ENCODE results near the gene FGD5. TPM values are rescaled to one million over a fixed set of nuclear protein-coding genes. Genes with fewer than 3 reads are reported as not detected.

The FGD5 gene
- total RNA-seq, 3 donors from 2014 or later = 0.13 to 0.25 TPM; not detected in 1

DNA sequence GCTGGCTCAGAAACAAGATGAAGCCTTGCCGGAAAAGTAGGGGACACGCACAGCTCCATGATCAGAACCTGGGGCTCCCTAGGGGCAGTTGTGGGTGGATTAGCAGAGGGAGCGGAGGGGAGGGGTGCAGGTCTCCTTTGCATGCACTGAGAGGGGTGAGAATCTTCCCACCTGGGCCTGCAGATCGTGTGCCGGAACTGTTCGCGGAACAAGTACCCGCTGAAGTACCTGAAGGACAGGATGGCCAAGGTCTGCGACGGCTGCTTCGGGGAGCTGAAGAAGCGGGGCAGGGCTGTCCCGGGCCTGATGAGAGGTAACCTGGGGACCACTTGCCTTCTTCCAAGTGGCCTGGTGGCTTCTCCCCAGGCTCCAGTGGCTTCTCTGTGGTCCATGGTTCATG is 104.1 kb downstream of the FGD5 start:
- Mint-ChIP-seq H3K9me3 (no peaks in the 10 kb centered on the region), H3K4me3 (no peak overlapping the region), H3K36me3 (ENCODE audit: insufficient read depth) (no peaks in the 10 kb centered on the region), H3K27me3 (ENCODE audit: low read depth) (no peaks in the 10 kb centered on the region), H3K4me1 (ENCODE audit: low read depth) (no peaks in the 10 kb centered on the region)
- no peak for ATAC-seq
- no peak for DNase-seq

DNA sequence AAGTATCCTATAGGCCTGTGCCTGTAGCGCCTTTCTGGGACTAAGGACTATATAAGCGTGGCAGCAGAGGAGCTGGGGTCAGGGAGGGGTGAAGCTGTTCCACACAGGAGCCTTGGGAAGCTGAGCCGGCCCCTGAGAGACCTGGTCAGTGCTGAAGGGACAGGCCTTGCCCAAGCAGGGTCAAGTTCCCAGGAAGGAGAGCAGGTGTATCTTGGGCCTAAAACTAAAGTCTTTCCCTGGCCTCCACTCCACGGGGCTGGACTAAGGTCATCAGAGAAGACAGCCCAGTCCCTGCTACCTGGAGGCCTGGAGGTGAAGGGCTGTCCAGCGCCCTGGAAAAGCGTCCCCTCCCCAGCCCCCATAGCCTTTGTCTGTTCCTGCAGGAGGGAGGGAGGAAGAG is 104.7 kb downstream of the FGD5 start:
- no peak for DNase-seq
- H3K27me3 Mint-ChIP-seq (ENCODE audit: low read depth) = no peaks in the 10 kb centered on the region
- H3K9me3 Mint-ChIP-seq = no peaks in the 10 kb centered on the region
- H3K4me1 Mint-ChIP-seq (ENCODE audit: low read depth) = no peaks in the 10 kb centered on the region
- H3K36me3 Mint-ChIP-seq (ENCODE audit: insufficient read depth) = no peaks in the 10 kb centered on the region
- H3K4me3 Mint-ChIP-seq = no peak overlapping the region
- ATAC-seq = no peak

DNA sequence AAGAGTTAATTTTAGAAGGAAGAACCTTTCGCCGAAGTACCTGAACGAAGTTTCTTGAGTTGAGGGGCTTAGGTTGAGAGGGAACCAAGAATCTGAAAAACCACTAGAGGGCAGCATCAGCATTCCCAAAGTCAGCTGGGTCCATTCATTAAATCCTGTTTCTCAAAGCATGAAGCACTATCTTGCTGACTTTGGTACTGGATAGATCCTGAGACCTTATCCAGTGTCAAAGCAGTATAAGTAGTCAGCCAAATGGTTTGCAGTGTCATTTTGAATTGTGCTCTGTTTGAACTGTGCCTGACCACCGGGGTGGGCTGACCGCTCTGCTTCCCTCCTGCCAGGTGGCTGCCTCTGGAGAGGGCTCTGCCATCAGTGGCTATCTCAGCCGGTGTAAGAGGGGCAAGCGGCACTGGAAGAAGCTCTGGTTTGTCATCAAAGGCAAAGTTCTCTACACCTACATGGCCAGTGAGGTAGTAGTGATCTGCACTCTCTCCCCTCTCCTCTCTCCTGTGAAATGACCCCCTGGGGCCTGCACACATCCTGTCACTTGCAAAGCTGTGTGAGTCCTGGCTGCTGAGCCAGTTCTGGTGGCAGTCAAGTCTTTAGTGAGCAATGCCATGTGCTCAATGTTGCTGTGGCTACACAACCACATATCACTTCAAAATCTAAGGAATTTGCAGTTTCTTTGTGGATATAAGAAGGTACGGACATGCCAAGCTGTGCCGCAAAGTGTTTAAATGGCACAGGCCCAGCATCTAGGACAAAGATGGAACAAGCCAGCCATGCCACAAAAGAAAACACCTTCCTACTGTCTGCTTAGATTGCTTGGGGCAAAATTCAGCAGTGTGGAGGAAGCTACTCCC is 107.2 kb downstream of the FGD5 start:
- H3K4me3 Mint-ChIP-seq = no peak overlapping the region
- no peaks in the 10 kb centered on the region for H3K4me1 Mint-ChIP-seq (ENCODE audit: low read depth)
- no peaks in the 10 kb centered on the region for H3K9me3 Mint-ChIP-seq
- H3K27me3 Mint-ChIP-seq (ENCODE audit: low read depth) = no peaks in the 10 kb centered on the region
- no peaks in the 10 kb centered on the region for H3K36me3 Mint-ChIP-seq (ENCODE audit: insufficient read depth)
- DNase-seq (no peak), ATAC-seq (no peak)

DNA sequence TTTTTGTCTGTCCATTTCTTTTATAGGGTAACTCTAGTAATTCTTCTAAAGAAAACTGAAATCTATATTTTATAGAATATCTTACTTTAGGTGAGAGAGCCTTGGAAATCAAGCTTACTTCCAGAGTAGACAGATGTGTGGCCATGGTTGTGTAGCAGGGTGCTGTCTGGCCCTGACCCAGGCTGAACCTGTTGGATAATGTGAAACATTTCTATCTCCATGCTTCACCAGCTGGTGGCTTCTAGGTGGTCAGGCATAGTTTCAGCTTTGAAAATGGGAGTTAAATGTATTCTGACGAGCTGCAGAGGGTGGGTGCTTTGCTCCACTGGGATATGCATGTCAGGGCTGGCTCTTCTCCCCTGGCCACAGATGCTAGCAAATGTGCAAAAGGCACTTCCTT is 107.8 kb downstream of the FGD5 start:
- ATAC-seq (no peak), DNase-seq (no peak)
- Mint-ChIP-seq H3K4me1 (ENCODE audit: low read depth) (no peaks in the 10 kb centered on the region), H3K36me3 (ENCODE audit: insufficient read depth) (no peaks in the 10 kb centered on the region), H3K27me3 (ENCODE audit: low read depth) (no peaks in the 10 kb centered on the region), H3K9me3 (no peaks in the 10 kb centered on the region), H3K4me3 (no peak overlapping the region)

DNA sequence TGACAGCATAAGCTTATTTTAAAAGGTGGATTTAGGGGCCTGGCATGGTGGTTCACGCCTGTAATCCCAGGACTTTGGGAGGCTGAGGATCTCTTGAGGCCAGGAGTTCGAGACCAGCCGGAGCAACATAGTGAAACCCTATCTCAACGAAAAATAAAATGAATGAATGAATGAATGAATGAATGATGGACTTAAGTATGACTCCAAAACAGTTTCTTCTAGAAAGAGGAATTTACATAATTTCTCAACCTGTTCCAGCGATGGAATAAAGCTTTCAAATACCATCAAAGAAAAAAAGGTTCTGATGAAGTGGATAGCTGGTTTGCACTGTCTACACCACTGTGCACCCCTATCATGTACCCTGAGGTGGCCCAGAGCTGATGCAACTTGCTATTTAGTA is 108.5 kb downstream of the FGD5 start:
- H3K36me3 Mint-ChIP-seq (ENCODE audit: insufficient read depth) = no peaks in the 10 kb centered on the region
- H3K4me3 Mint-ChIP-seq = no peak overlapping the region
- H3K4me1 Mint-ChIP-seq (ENCODE audit: low read depth) = no peaks in the 10 kb centered on the region
- ATAC-seq (no peak), DNase-seq (no peak)
- H3K27me3 Mint-ChIP-seq (ENCODE audit: low read depth) = no peaks in the 10 kb centered on the region
- H3K9me3 Mint-ChIP-seq = no peaks in the 10 kb centered on the region

DNA sequence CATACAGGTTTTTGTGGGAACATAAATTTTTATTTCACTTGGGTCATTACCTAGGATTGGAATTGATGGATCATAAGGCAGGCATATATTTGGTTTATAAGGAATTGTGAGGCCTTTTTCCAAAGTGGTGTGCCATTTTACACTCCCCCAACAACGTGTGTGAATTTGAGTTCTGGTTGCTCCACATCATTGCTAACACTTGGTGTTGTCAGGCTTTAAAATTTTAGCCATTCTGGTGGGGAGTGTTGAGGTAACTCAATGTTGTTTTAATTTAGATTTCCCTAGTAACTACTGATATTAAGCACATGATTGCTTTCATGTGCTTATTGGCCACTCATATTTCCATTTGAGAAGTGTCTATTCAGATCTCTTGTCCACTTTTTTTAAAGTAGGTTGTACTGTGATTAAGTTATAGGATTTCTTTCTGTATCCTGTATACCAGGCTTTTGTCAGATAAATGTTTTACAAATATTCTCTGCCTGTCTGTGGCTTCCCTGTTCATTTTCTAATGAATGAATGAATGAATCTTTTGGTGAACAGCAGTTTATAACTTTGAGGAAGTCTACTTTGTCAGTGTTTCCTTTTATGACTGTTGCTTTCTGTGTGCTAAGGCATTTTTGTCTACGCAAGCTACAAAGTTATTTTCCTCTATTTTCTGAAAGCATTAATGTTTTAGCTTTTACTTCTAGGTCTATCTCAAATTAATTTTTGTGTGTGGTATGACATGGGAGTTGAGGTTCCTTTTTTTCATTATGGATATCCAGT is 110.7 kb downstream of the FGD5 start:
- Mint-ChIP-seq H3K27me3 (ENCODE audit: low read depth) (no peaks in the 10 kb centered on the region), H3K4me1 (ENCODE audit: low read depth) (no peaks in the 10 kb centered on the region), H3K36me3 (ENCODE audit: insufficient read depth) (no peaks in the 10 kb centered on the region), H3K4me3 (no peak overlapping the region), H3K9me3 (no peaks in the 10 kb centered on the region)
- ATAC-seq (no peak), DNase-seq (no peak)

DNA sequence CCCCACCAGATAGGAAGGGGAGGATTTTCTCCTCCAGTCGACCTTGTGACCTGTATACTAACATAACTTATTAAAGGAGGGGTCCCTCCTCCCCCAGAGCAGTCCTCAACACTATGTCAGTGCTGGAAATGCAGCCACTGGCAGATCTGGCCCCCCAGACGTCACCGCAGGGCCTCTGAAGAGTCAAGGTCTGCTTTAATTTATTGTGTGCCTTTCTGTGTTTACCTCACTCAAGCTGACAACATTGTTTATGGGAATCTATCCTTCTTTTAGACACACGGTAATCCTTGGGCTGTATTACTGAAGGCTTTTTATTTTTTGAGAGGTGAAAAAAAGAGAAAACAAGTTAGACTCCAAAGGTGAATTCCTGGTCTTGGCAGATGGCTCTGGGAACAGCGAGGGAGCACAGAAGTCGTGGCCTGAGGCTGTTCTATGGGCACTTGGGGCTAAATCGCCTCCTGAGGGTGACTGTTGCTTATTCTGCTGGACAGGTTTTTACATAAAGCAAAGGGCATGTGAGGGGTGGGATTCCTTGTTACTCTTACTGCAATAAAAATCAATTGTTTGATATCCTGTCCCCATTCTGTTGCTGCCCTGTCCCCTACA is 115.2 kb downstream of the FGD5 start:
- no peaks in the 10 kb centered on the region for H3K27me3 Mint-ChIP-seq (ENCODE audit: low read depth)
- ATAC-seq (no peak), DNase-seq (no peak)
- H3K36me3 Mint-ChIP-seq (ENCODE audit: insufficient read depth) = no peaks in the 10 kb centered on the region
- no peaks in the 10 kb centered on the region for H3K9me3 Mint-ChIP-seq
- H3K4me3 Mint-ChIP-seq = no peak overlapping the region
- H3K4me1 Mint-ChIP-seq (ENCODE audit: low read depth) = no peaks in the 10 kb centered on the region

DNA sequence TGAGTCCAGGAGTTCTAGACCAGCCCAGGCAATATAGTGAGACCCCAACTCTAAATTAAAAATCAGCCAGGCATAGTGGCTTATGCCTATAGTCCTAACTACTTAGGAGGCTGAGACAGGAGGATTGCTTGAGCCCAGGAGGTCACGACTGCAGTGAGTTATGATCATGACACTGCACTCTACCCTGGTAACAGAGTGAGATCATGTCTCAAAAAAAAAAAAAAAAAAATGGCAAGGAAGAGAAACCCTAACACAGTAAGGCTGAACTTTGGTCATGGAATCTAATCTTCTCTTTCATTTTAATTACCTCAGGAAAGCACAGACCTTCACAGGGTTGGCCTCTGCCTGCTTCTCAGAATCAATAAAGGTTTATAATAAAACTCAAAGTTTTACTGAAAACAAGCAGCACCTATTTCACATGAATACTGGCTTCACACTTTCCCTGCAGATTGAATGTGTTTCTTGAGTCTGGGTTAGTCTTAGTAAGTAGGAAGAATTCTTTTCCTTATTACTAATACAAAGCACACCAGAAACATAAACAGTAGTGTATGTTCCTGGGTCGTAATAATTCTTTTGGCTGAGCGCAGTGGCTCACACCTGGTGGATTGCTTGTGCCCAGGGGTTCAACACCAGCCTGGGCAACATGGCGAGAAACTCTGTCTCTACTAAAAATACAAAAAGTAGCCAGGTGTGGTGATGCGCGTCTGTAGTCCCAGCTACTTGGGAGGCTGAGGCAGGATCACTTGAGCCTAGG is 117.0 kb downstream of the FGD5 start:
- Mint-ChIP-seq H3K36me3 (ENCODE audit: insufficient read depth) (no peaks in the 10 kb centered on the region), H3K27me3 (ENCODE audit: low read depth) (no peaks in the 10 kb centered on the region), H3K4me3 (no peak overlapping the region), H3K4me1 (ENCODE audit: low read depth) (peaks cover 2% of the 10 kb centered on the region), H3K9me3 (no peaks in the 10 kb centered on the region)
- DNase-seq (no peak), ATAC-seq (no peak)

DNA sequence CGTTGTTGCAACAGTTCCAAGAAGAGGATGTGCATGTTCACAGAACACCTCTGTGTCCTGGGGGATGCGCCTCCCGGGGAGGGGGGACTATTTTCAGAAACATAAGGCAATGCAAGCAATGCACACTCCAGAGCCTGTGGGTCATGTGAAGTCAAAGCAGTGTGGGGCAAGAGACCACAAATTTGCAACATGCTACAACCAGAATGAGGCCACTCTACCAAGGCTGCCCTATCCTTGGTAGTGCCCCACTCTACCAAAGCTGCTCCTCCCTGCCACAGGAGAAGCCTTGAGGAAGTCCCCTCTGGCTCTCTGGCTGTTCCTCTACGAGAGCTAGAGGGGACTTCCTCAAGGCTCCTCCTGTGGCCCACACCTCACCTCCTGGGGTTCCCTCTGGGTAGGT is 120.2 kb downstream of the FGD5 start:
- Mint-ChIP-seq H3K36me3 (ENCODE audit: insufficient read depth) (peaks cover 5% of the 10 kb centered on the region), H3K4me1 (ENCODE audit: low read depth) (peaks cover 11% of the 10 kb centered on the region), H3K9me3 (no peaks in the 10 kb centered on the region), H3K27me3 (ENCODE audit: low read depth) (no peaks in the 10 kb centered on the region), H3K4me3 (no peak overlapping the region)
- no peak for ATAC-seq
- DNase-seq = no peak

DNA sequence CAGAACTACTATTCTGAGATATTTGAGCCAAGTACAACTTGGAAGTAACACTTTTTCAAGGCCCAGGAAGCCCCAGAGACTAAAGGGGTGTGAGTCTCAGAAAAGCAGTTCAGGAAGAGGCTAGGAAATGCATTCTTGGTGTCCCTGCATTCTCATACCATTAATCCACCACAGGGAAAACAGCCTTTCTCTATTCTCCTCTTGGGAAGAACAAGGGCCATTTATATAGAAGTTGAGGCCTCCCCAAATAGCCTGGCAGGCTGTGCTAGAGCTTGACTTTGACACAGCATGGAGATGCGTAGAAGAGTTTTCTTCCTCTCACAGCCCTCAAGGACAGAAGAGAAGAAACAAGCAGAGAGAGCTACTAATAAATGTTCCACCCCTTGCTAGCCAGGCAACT is 123.1 kb downstream of the FGD5 start:
- no peaks in the 10 kb centered on the region for H3K27me3 Mint-ChIP-seq (ENCODE audit: low read depth)
- no peaks in the 10 kb centered on the region for H3K9me3 Mint-ChIP-seq
- H3K36me3 Mint-ChIP-seq (ENCODE audit: insufficient read depth) = peaks cover 14% of the 10 kb centered on the region
- DNase-seq = no peak
- peaks cover 23% of the 10 kb centered on the region for H3K4me1 Mint-ChIP-seq (ENCODE audit: low read depth)
- no peak overlapping the region for H3K4me3 Mint-ChIP-seq
- ATAC-seq = no peak

DNA sequence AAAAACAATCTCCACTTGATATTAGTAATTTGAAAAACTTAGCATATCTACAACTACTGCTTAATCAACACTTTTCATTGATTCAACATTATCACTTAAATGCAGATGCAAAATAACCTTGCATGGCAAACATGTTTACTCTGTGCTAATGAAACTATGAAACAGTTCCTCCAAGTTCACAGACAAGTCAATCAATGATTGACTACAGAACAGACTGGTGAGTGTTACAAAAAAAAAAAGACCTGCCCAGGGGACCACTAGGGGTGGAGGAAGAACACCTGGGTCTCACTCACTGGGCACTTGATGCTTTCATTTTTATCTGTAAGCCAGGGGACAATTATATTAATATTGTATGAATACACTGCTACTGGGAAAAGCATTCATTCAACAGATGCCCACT is 124.3 kb downstream of the FGD5 start:
- H3K36me3 Mint-ChIP-seq (ENCODE audit: insufficient read depth) = peaks cover 14% of the 10 kb centered on the region
- H3K4me3 Mint-ChIP-seq = no peak overlapping the region
- H3K27me3 Mint-ChIP-seq (ENCODE audit: low read depth) = no peaks in the 10 kb centered on the region
- no peak for DNase-seq
- peaks cover 24% of the 10 kb centered on the region for H3K4me1 Mint-ChIP-seq (ENCODE audit: low read depth)
- ATAC-seq = no peak
- H3K9me3 Mint-ChIP-seq = no peaks in the 10 kb centered on the region

DNA sequence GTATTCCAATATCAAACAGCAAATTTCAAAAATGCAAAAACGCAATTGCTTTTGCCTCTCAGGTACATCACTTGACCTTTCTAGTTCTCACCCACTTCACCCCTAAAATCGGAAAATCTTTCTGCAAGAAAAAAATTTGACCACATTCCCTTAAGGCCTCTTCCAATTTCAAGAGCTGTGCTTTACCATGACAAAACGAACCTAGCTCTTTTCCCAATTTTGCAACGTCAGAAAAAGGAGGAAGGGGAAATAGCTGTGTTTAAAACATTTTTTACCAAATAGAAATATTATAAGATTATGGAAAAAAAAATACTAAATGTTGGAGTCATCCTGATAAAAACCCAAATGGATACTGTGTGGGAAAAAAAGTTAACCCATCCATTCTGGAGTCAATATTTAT is 127.5 kb downstream of the FGD5 start:
- H3K9me3 Mint-ChIP-seq = no peaks in the 10 kb centered on the region
- peaks cover 16% of the 10 kb centered on the region for H3K36me3 Mint-ChIP-seq (ENCODE audit: insufficient read depth)
- peaks cover 43% of the 10 kb centered on the region for H3K4me1 Mint-ChIP-seq (ENCODE audit: low read depth)
- H3K27me3 Mint-ChIP-seq (ENCODE audit: low read depth) = no peaks in the 10 kb centered on the region
- DNase-seq = no peak
- ATAC-seq = no peak
- peak overlapping the region; percentile 93 for H3K4me3 Mint-ChIP-seq

DNA sequence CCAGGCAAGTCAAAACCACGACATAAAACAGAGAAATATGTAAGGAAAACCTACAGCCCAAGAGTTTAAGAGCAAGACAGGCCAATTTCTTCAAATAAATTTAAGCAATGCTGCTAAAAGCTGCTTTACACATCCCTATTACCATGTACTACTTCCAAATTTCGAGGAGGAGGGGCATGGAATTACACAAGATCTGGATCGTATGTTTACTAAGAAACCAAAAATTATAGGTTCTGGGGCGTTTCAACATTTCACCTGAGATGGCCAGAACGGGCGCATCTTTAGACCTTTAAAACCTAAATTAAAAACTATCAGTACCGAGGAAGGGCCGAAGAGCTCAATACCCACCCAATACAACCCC is 128.0 kb downstream of the FGD5 start:
- peaks cover 43% of the 10 kb centered on the region for H3K4me1 Mint-ChIP-seq (ENCODE audit: low read depth)
- H3K27me3 Mint-ChIP-seq (ENCODE audit: low read depth) = no peaks in the 10 kb centered on the region
- H3K4me3 Mint-ChIP-seq = peak overlapping the region; percentile 93
- H3K36me3 Mint-ChIP-seq (ENCODE audit: insufficient read depth) = peaks cover 16% of the 10 kb centered on the region
- no peaks in the 10 kb centered on the region for H3K9me3 Mint-ChIP-seq
- DNase-seq = no peak
- ATAC-seq = no peak

Data from activated T-cell treated with anti-CD3 and anti-CD28 coated beads, Interleukin-2, amount 50 U/mL, for 4 hours (primary cell).